Fibroblast of villous mesenchyme (primary cell): ENCODE data around the gene L2HGDH. TPM values are rescaled to one million over a fixed set of nuclear protein-coding genes. Genes with fewer than 3 reads are reported as not detected.

Experiments used
- DNase-seq: peaks from one replicate; pipeline ENCODE4 v3.0.0-alpha.2; 2010; ENCODE audit warnings: low read depth
- H3K4me3 ChIP-seq: 2 replicates; pipeline ENCODE4 v1.5.1; 2011; ENCODE audit warnings: low read depth, mild to moderate bottlenecking, low read length
- CTCF ChIP-seq: IDR thresholded peaks from 2 replicates; pipeline ENCODE4 v1.5.1; 2012; ENCODE audit warnings: low read depth, mild to moderate bottlenecking, low read length; ENCODE audit not compliant: insufficient read depth
- total RNA-seq: library from RNA; depleted of rRNA; stranded (reverse); fragments of >200 nt; gene quantifications from 2 replicates; pipeline ENCODE4 v1.2.3, GENCODE V29; 2012

L2HGDH gene
- total RNA-seq, 1 donor, result 4.3 TPM

DNA sequence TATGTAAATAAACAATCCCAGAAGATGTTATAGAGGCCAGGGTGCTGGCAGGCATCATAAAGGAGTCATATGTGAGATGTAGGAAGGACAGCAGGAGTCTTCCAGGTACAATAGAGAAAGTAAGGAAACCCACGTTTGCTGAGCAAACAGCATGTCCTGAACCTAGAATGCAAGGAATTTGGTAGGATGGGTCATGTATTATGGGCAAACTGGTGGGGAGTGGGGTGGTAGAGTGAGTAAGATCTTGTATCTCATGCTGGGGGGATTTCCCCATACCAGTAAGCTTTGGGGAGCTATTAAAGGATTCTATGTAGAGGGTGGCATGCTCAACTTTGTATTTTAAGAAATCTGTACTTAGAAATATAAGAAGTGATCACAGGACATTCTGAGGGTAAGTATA, 43.7 kb upstream of the L2HGDH start:
- H3K4me3 ChIP-seq, result no peak overlapping the region
- TF ChIP-seq CTCF, result no peak
- no peak for DNase-seq

DNA sequence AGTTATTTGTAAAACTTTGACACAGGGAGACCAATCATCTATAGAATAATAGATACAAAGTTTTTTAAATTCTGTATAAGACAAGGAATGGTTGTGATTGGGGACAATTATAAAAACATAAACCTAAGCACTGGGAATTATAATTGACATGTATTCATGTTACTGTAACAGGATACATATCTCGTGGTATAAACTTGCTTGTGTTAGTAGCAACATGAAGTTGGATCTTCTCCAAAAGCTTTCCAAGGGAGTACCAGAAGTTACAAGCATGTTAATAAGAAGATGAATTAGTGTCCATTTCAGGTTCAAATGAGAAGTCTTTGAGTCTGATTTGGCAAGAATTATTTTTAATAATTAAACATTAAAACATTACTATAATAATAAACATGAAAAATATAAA, 42.5 kb upstream of the L2HGDH start:
- no peak for TF ChIP-seq CTCF
- DNase-seq, result no peak
- no peak overlapping the region for H3K4me3 ChIP-seq

- no peak for TF ChIP-seq CTCF
- no peak overlapping the region for H3K4me3 ChIP-seq
- DNase-seq, result no peak
These were observed 41.1 kb upstream of the L2HGDH start for GRCh38 chr14:50353126-50353525.

GRCh38 chr14:50352584-50352983, 40.6 kb upstream of the L2HGDH start:
- DNase-seq, result no peak
- no peak overlapping the region for H3K4me3 ChIP-seq
- TF ChIP-seq CTCF, result no peak

DNA sequence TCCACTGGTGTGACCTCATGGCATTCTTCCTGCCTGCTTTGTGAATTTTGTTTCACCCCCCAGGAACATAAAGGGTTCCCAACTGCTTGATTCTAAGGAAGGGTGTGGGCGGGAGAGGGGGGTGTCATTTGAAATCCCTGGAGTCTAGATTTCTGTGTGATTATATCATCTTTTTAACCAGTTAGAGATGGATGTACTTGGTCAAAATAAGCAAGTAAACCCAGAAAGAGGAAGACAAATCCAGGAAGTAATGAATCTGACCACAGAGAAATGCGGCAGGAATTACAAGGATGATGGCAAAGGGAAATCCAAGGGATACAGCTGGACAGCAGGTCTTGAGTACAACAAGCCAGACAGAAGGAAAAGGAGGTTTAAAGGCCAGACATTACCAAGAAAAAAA, 38.9 kb upstream of the L2HGDH start:
- H3K4me3 ChIP-seq, result no peak overlapping the region
- peak; percentile 82 for DNase-seq
- no peak for TF ChIP-seq CTCF

- H3K4me3 ChIP-seq, result no peak overlapping the region
- no peak for DNase-seq
- TF ChIP-seq CTCF, result no peak
These were observed 36.9 kb upstream of the L2HGDH start for GRCh38 chr14:50348933-50349332.

DNA sequence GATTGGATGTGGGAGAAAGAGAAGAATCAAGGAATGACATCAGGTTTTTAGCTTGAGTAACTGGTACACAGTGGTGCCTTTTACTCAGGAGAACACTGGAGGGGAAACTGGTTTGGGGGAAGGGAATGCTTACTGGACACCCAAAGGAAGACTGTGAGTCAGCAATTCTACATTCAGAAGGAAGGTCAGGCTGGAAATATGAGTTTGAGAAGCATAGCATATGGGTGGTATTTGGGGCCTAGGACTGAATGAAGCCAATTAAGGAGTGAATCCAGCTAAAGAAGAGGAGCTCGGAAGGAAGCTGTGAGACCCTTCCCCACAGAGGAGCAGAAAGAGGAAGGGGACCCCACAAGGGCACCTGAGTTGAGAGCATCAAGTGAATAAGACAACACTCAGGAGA, 35.5 kb upstream of the L2HGDH start:
- no peak overlapping the region for H3K4me3 ChIP-seq
- DNase-seq, result peak; percentile 62
- no peak for TF ChIP-seq CTCF
